Measurements from ENCODE around the gene CRYGD. TPM values are rescaled to one million over a fixed set of nuclear protein-coding genes. Genes with fewer than 3 reads are reported as not detected.
A peak's percentile ranks its signal among the peaks of the same experiment; 100 is the strongest.

The CRYGD gene
- total and polyA plus RNA-seq, 2 of the 13 experiments (the other 11 are each of a cell fraction or from before 2014, with no cell fraction given): not detected

DNA sequence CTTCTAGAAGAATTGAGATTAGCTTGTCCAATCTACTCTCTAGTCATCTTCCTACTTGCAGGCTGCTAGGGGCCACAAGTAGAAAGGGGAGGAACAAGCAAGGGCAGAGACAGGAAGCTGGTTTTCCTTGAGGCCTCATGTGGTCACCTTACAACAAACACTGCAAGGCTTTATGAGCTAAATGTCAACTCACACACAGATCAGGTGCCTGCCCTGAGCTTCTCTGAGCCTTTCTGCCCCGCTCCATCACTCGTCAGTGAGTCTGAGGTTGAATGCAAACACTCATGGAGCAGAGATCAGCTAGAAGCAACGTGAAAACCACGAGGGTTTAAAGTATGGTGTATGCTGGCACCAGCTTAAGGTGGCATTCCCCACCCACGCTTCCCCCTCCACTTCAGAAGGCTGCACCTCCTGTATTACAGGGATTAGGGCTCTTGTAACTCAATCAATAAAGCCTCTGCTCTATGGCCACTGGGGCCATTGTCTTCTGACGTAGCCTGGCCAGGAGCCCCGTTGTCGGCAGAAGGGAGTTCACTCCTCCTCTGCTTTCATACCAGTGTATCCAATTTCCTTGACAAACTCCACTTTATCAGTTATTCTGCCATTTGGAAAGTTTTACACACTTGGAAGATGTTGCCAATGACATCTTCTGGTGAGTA, 10.7 kb upstream of the CRYGD start (continued):
- no peak for TF ChIP-seq MAF1 (CRISPR knock-in tag; IDR thresholded peaks at IDR 0.05; ENCODE audit: borderline replicate concordance)
- TF ChIP-seq, protein P1, sequence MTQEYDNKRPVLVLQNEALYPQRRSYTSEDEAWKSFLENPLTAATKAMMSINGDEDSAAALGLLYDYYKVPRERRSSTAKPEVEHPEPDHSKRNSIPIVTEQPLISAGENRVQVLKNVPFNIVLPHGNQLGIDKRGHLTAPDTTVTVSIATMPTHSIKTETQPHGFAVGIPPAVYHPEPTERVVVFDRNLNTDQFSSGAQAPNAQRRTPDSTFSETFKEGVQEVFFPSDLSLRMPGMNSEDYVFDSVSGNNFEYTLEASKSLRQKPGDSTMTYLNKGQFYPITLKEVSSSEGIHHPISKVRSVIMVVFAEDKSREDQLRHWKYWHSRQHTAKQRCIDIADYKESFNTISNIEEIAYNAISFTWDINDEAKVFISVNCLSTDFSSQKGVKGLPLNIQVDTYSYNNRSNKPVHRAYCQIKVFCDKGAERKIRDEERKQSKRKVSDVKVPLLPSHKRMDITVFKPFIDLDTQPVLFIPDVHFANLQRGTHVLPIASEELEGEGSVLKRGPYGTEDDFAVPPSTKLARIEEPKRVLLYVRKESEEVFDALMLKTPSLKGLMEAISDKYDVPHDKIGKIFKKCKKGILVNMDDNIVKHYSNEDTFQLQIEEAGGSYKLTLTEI (CRISPR knock-in tag; conservative IDR thresholded peaks at IDR 0.05): no peak
- TF ChIP-seq, protein P2, sequence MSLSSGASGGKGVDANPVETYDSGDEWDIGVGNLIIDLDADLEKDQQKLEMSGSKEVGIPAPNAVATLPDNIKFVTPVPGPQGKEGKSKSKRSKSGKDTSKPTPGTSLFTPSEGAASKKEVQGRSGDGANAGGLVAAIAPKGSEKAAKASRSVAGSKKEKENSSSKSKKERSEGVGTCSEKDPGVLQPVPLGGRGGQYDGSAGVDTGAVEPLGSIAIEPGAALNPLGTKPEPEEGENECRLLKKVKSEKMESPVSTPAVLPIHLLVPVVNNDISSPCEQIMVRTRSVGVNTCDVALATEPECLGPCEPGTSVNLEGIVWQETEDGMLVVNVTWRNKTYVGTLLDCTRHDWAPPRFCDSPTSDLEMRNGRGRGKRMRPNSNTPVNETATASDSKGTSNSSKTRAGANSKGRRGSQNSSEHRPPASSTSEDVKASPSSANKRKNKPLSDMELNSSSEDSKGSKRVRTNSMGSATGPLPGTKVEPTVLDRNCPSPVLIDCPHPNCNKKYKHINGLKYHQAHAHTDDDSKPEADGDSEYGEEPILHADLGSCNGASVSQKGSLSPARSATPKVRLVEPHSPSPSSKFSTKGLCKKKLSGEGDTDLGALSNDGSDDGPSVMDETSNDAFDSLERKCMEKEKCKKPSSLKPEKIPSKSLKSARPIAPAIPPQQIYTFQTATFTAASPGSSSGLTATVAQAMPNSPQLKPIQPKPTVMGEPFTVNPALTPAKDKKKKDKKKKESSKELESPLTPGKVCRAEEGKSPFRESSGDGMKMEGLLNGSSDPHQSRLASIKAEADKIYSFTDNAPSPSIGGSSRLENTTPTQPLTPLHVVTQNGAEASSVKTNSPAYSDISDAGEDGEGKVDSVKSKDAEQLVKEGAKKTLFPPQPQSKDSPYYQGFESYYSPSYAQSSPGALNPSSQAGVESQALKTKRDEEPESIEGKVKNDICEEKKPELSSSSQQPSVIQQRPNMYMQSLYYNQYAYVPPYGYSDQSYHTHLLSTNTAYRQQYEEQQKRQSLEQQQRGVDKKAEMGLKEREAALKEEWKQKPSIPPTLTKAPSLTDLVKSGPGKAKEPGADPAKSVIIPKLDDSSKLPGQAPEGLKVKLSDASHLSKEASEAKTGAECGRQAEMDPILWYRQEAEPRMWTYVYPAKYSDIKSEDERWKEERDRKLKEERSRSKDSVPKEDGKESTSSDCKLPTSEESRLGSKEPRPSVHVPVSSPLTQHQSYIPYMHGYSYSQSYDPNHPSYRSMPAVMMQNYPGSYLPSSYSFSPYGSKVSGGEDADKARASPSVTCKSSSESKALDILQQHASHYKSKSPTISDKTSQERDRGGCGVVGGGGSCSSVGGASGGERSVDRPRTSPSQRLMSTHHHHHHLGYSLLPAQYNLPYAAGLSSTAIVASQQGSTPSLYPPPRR (CRISPR knock-in tag; IDR thresholded peaks at IDR 0.05; ENCODE audit: borderline replicate concordance): no peak
- TF ChIP-seq SMARCE1 (IDR thresholded peaks at IDR 0.05; ENCODE audit: borderline replicate concordance): no peak
- TF ChIP-seq, protein P3, sequence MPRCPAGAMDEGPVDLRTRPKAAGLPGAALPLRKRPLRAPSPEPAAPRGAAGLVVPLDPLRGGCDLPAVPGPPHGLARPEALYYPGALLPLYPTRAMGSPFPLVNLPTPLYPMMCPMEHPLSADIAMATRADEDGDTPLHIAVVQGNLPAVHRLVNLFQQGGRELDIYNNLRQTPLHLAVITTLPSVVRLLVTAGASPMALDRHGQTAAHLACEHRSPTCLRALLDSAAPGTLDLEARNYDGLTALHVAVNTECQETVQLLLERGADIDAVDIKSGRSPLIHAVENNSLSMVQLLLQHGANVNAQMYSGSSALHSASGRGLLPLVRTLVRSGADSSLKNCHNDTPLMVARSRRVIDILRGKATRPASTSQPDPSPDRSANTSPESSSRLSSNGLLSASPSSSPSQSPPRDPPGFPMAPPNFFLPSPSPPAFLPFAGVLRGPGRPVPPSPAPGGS (CRISPR knock-in tag; IDR thresholded peaks at IDR 0.05): peak; percentile 50; the same call in 1 of the 2 replicates
- no peak for TF ChIP-seq ZNF546 (CRISPR knock-in tag; conservative IDR thresholded peaks at IDR 0.05)
- no peak for TF ChIP-seq RFXANK (CRISPR knock-in tag; IDR thresholded peaks at IDR 0.05)
- no peak for TF ChIP-seq TARDBP (CRISPR knock-in tag; IDR thresholded peaks at IDR 0.05)
- no peak for TF ChIP-seq BORCS8-MEF2B (CRISPR knock-in tag; IDR thresholded peaks at IDR 0.05)
- TF ChIP-seq, protein P4, sequence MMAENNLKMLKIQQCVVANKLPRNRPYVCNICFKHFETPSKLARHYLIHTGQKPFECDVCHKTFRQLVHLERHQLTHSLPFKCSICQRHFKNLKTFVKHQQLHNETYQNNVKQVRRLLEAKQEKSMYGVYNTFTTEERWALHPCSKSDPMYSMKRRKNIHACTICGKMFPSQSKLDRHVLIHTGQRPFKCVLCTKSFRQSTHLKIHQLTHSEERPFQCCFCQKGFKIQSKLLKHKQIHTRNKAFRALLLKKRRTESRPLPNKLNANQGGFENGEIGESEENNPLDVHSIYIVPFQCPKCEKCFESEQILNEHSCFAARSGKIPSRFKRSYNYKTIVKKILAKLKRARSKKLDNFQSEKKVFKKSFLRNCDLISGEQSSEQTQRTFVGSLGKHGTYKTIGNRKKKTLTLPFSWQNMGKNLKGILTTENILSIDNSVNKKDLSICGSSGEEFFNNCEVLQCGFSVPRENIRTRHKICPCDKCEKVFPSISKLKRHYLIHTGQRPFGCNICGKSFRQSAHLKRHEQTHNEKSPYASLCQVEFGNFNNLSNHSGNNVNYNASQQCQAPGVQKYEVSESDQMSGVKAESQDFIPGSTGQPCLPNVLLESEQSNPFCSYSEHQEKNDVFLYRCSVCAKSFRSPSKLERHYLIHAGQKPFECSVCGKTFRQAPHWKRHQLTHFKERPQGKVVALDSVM (CRISPR knock-in tag; IDR thresholded peaks at IDR 0.05): no peak
- TF ChIP-seq ZNF232 (CRISPR knock-in tag; IDR thresholded peaks at IDR 0.05; ENCODE audit: borderline replicate concordance): peak; percentile 80; the same call in 1 of the 2 replicates
- no peak for TF ChIP-seq ATF7-NPFF (CRISPR knock-in tag; IDR thresholded peaks at IDR 0.05; ENCODE audit: low read depth)
- no peak for TF ChIP-seq REXO4 (CRISPR knock-in tag; IDR thresholded peaks at IDR 0.05; ENCODE audit: borderline replicate concordance)
- TF ChIP-seq, protein P5, sequence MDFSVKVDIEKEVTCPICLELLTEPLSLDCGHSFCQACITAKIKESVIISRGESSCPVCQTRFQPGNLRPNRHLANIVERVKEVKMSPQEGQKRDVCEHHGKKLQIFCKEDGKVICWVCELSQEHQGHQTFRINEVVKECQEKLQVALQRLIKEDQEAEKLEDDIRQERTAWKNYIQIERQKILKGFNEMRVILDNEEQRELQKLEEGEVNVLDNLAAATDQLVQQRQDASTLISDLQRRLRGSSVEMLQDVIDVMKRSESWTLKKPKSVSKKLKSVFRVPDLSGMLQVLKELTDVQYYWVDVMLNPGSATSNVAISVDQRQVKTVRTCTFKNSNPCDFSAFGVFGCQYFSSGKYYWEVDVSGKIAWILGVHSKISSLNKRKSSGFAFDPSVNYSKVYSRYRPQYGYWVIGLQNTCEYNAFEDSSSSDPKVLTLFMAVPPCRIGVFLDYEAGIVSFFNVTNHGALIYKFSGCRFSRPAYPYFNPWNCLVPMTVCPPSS (IDR thresholded peaks at IDR 0.05): no peak
- no peak; the same call in none of the 2 replicates for TF ChIP-seq EHMT2 (IDR thresholded peaks at IDR 0.05; ENCODE audit: borderline replicate concordance, low read depth, low read length)
- peak; percentile 36 for TF ChIP-seq TEAD3 (CRISPR knock-in tag; optimal IDR thresholded peaks at IDR 0.05; ENCODE audit: borderline replicate concordance)
- no peak; the same call in 1 of the 2 replicates for TF ChIP-seq REPIN1 (CRISPR knock-in tag; IDR thresholded peaks at IDR 0.05; ENCODE audit: borderline replicate concordance, low read depth)
- no peak for TF ChIP-seq ZC3H13 (CRISPR knock-in tag; IDR thresholded peaks at IDR 0.05)

All from HepG2 (cell line).